Chondrocyte (in vitro differentiated cells): Measurements from ENCODE around the gene ROPN1L. TPM values are rescaled to one million over a fixed set of nuclear protein-coding genes. Genes with fewer than 3 reads are reported as not detected.

Source experiments
- DNase-seq: peaks from one replicate; pipeline ENCODE4 v3.0.0; 2021; ENCODE audit warnings: mixed read lengths, low spot score
- H3K27ac Mint-ChIP-seq: one replicate; pipeline ENCODE4 v1.8.0; 2021; ENCODE audit warnings: mild to moderate bottlenecking, moderate library complexity, mixed read lengths; ENCODE audit not compliant: unreplicated experiment
- H3K27me3 Mint-ChIP-seq: 2 replicates; pipeline ENCODE4 v1.8.0; 2021; ENCODE audit warnings: low read depth, mixed read lengths
- H3K36me3 Mint-ChIP-seq: 2 replicates; pipeline ENCODE4 v1.8.0; 2021; ENCODE audit warnings: low read depth, mixed read lengths
- H3K4me1 Mint-ChIP-seq: 2 replicates; pipeline ENCODE4 v1.8.0; 2021; ENCODE audit warnings: low read depth, mild to moderate bottlenecking, mixed read lengths
- H3K4me3 Mint-ChIP-seq: one replicate; pipeline ENCODE4 v1.8.0; 2021; ENCODE audit warnings: mild to moderate bottlenecking, moderate library complexity, mixed read lengths; ENCODE audit not compliant: unreplicated experiment
- H3K9me3 Mint-ChIP-seq: 2 replicates; pipeline ENCODE4 v1.8.0; 2021; ENCODE audit warnings: low read depth, mixed read lengths
- total RNA-seq: library from RNA; stranded (reverse); gene quantifications from 3 replicates; pipeline ENCODE4 v1.2.1, GENCODE V29; 2021
- TF ChIP-seq, protein P1 (sequence below): fragments of 200-600 bp; sonication (generic); IDR thresholded peaks from 2 replicates; pipeline ENCODE4 v1.5.0; 2021; ENCODE audit warnings: antibody characterized with exemption, mild to moderate bottlenecking, moderate library complexity

The ROPN1L gene
- total RNA-seq, 1 donor from 2014 or later = 0.37 TPM

DNA sequence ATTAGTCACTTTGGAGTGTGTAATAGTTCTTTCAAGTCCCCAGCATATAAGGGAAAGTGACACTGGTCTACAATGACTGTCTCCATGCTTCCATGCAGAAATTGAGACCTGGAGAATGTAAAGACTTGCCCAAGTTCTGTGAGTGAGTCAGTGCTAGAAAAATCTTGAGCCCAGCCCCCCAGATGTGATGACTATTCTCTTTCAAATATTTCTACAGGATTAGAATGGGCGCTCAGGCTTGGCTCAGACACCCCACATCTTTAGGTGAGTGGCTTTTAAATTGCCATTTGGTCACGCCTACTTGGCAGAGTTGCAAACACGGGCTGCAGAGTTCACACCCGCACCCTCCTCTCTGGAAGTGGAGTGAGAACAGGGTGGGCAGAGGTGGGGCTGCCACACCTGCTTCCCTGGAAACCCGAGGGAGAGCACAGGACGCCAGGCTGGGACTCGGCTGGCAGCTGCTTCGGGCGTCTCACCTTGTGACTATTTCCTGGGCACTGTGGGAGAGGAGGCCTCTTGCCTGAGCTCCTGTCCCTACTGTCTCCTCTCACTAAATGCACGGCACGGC is 37.6 kb downstream of the ROPN1L start:
- Mint-ChIP-seq H3K36me3 (peaks cover 2% of the 10 kb centered on the region), H3K27ac (peak overlapping the region; percentile 42), H3K27me3 (peaks cover 4% of the 10 kb centered on the region), H3K4me1 (peaks cover 41% of the 10 kb centered on the region), H3K4me3 (no peak overlapping the region), H3K9me3 (no peaks in the 10 kb centered on the region)
- TF ChIP-seq, protein P1, sequence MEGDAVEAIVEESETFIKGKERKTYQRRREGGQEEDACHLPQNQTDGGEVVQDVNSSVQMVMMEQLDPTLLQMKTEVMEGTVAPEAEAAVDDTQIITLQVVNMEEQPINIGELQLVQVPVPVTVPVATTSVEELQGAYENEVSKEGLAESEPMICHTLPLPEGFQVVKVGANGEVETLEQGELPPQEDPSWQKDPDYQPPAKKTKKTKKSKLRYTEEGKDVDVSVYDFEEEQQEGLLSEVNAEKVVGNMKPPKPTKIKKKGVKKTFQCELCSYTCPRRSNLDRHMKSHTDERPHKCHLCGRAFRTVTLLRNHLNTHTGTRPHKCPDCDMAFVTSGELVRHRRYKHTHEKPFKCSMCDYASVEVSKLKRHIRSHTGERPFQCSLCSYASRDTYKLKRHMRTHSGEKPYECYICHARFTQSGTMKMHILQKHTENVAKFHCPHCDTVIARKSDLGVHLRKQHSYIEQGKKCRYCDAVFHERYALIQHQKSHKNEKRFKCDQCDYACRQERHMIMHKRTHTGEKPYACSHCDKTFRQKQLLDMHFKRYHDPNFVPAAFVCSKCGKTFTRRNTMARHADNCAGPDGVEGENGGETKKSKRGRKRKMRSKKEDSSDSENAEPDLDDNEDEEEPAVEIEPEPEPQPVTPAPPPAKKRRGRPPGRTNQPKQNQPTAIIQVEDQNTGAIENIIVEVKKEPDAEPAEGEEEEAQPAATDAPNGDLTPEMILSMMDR = no peak
- DNase-seq = peak; percentile 51

DNA sequence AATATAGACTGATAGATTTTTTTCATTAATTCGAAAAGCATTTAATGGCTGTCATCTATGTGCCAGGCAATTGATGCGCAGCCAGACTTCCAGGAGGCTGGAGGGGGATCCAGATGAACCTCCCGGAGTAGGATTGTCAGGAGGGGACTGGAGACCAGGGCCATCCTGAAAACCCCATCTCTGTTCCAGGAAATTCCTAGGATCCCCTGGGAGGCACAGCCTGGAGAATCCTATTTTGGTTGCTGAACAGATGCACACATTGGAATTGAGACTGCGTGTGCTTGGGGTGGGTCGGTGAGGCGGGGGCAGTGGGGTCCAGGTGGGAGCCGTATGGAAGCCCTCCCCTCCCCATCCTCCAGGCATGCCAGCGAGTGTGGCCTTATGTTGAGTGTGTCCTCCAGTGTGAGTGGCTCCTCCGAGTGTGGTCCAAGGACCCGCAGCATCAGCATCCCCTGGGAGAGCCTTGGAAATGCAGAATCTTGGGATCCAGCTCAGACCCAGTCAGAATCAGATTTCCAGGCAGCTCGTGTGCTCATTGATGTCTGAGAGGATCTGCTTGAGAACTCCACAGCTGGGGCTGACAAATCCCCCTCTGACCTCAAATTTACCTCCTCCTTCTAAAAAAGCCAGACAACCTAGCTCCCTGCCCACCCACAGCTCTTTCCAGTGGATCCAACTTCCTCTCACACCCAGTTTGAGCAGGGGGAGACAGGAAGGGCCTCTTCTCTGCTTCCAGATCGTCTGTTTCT is 38.7 kb downstream of the ROPN1L start:
- H3K4me1 Mint-ChIP-seq = peaks cover 44% of the 10 kb centered on the region
- H3K27ac Mint-ChIP-seq = no peak overlapping the region
- H3K9me3 Mint-ChIP-seq = no peaks in the 10 kb centered on the region
- H3K36me3 Mint-ChIP-seq = peaks cover 2% of the 10 kb centered on the region
- no peak for DNase-seq
- no peak overlapping the region for H3K4me3 Mint-ChIP-seq
- H3K27me3 Mint-ChIP-seq = peaks cover 4% of the 10 kb centered on the region
- TF ChIP-seq, protein P1 = no peak

DNA sequence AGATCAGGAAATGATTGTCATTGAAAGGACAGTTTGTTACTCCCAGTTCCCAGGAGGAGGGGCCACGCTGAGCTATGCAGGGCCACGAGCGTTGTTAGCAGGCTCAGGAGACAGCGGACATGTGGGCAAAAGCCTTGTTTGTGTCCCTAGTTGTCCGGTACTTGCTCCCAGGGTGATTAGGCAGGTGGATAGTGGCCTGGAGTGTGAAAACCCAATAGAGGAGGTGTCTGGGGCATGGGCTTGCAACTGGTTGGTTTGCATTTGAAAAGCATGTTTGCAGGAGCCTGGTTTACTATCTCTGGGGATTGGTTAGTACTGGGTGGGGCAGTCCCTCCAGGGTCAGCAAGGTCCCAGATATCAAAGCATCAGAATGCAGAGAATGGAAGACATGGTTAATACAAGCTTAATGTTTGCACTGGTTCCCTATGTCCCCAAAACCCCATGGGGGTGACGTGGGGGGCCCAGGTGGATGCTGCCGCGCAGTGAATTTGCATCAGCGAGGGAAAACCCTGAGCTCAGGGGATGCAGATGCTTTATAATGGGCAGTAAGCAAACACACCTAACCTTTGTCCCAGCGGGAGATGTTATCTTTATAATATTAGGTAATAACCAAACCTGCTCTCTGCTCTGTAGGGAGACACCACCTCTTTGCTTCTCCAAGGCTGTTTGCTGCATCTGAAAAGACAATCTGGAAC is 39.7 kb downstream of the ROPN1L start:
- DNase-seq = no peak
- TF ChIP-seq, protein P1 = no peak
- peaks cover 2% of the 10 kb centered on the region for H3K36me3 Mint-ChIP-seq
- H3K9me3 Mint-ChIP-seq = no peaks in the 10 kb centered on the region
- peaks cover 48% of the 10 kb centered on the region for H3K4me1 Mint-ChIP-seq
- H3K4me3 Mint-ChIP-seq = no peak overlapping the region
- H3K27me3 Mint-ChIP-seq = peaks cover 4% of the 10 kb centered on the region
- H3K27ac Mint-ChIP-seq = no peak overlapping the region

DNA sequence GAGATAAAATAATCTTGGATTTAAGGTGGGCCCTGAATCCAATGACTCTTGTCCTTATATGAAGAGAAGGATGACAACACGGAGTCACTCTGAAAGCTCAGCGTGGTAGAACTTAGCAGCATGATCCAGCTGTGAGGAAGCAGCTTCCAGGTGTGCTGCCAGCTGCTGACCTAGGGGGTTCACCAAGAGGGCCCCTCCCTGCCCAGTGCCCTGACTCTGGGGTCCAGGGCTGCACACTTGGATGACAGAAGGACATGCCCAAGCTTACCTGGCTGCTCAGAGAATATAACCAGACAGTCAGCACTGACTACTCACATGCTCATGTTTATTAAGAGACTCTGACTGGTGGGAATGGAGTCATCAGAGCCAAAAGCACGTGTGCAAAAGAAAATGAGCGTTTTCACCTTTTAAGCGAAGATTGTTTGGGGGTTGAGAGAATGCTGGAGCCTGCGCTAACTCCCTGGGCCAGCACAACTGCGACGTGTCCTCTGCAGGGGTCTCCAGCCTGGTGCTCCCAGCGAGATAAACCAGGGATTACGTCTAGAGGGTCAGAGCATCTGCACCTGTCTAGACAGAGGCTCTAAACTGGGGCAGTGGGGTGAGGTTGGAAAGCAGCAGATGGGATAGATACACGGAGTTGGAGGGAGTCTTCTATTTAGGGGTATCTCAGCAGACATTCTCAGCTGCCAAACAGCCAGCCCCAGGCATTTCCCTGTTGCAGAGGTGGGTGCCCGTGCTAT is 41.3 kb downstream of the ROPN1L start:
- no peak for DNase-seq
- H3K27ac Mint-ChIP-seq = no peak overlapping the region
- no peaks in the 10 kb centered on the region for H3K9me3 Mint-ChIP-seq
- TF ChIP-seq, protein P1 = no peak
- no peak overlapping the region for H3K4me3 Mint-ChIP-seq
- no peaks in the 10 kb centered on the region for H3K36me3 Mint-ChIP-seq
- H3K4me1 Mint-ChIP-seq = peaks cover 51% of the 10 kb centered on the region
- peaks cover 4% of the 10 kb centered on the region for H3K27me3 Mint-ChIP-seq

DNA sequence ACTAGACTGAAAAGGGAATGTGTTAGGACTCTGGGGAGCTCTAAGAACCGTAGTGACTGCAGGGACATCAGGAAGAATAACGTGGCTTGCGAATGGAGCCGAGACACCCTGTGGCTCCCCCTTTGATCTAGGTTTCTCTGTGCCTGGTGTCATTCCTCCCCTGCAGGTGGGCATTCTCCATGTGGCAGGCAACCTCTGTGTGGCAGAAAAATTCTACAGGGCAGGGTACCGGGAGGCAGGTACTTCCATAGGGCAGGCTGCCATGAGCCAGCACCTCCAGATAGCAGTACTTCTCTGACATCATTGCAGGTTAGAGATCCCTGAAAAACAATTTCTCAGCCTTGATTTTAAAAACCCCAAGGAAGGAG is 43.1 kb downstream of the ROPN1L start:
- TF ChIP-seq, protein P1 = no peak
- no peak overlapping the region for H3K4me3 Mint-ChIP-seq
- H3K9me3 Mint-ChIP-seq = no peaks in the 10 kb centered on the region
- peak overlapping the region; percentile 81 for H3K27ac Mint-ChIP-seq
- H3K27me3 Mint-ChIP-seq = peaks cover 5% of the 10 kb centered on the region
- H3K36me3 Mint-ChIP-seq = no peaks in the 10 kb centered on the region
- peaks cover 37% of the 10 kb centered on the region for H3K4me1 Mint-ChIP-seq
- no peak for DNase-seq
